Heart left ventricle (tissue), 13 donors: ENCODE measurements around the gene ZNF280B.

Experiments
- CTCF ChIP-seq, 12 donors: fragments of 200-600 bp; sonication (generic) in 4 of 12; IDR thresholded peaks; one replicate each; pipeline versions ENCODE4 v1.5.0 to v1.8.0; 2018 to 2022; ENCODE audit warnings: antibody characterized with exemption in 12 of 12, mild to moderate bottlenecking in 5 of 12
- POLR2A ChIP-seq, 2 donors: fragments of 450-650 bp; IDR thresholded peaks; one replicate each; pipeline ENCODE4 v1.6.1; 2017; ENCODE audit warnings: antibody characterized with exemption in 2 of 2, mild to moderate bottlenecking in 2 of 2, moderate library complexity in 2 of 2
- donor health status: ischemic (EF 13 %, LVEDD 7.1; RV severe dilation, severe dysfunction).
- donor health status: DM: no; HTN: yes; CAD: no.
- donor health status: DM: no; HTN: no; CAD: no.
- donor health status: ischemic (EF 25% LVEDD 6.9; RV normal size, moderate dysfunction).
- donor health status: ischemic (EF 25% LVEDD 5.7; RV mildly dilated, moderate dysfunction).
- donor health status: ischemic (EF 35%, LVEDD 5.7; RV mildly dilated, moderate dysfunction).
- donor health status: nonischemic (EF 11% LVEDD 7.7; RV severe dilation, severe dysfunction).
- donor health status: DM: yes; HTN: yes; CAD: no.
- donor health status: PGD.
- donor health status: ischemic (EF 29% LVEDD 5.4; RV normal size, mild dysfunction).
- donor health status: nonischemic (EF 23%, LVEDD 6.1; RV moderate dilation, normal function).

DNA sequence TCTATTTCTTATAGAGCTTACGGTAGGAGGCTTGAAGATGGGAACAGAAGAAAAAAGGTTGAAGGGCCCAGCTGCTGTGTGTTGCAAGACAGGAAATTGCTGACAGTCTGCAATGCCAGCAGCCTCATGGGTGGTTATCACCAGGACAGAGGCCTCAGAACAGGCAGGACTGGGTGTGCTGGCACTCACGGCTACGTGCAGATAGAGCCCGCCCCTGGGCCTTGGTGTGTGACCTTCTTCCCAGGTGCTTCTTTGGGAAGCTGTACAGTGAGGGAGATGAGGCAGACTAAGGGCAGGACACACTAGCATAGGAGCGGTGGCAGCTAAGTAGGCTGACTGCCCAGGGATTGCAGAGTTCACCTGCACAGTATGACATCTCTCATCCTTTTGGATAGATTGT, 37.9 kb upstream of the ZNF280B start:
- no peak for TF ChIP-seq CTCF (IDR thresholded peaks at IDR 0.05)
- no peak for TF ChIP-seq POLR2A (IDR thresholded peaks at IDR 0.05)
